Mesothelial cell of epicardium (in vitro differentiated cells): Measurements from ENCODE around the gene C6orf89. TPM values are rescaled to one million over a fixed set of nuclear protein-coding genes. Genes with fewer than 3 reads are reported as not detected.

Experiments
- DNase-seq, 2 experiments: peaks; one replicate each; pipeline ENCODE4 v3.0.0; 2021; ENCODE audit warnings: low spot score in 2 of 2; ENCODE audit not compliant: unreplicated experiment in 2 of 2
- H3K27ac Mint-ChIP-seq: 2 replicates; pipeline ENCODE4 v1.8.0; 2021; ENCODE audit warnings: mixed read lengths
- H3K27me3 Mint-ChIP-seq: 2 replicates; pipeline ENCODE4 v1.8.0; 2021; ENCODE audit warnings: low read depth, mixed read lengths
- H3K36me3 Mint-ChIP-seq: 2 replicates; pipeline ENCODE4 v1.8.0; 2021; ENCODE audit warnings: mixed read lengths
- H3K4me1 Mint-ChIP-seq: 2 replicates; pipeline ENCODE4 v1.8.0; 2021; ENCODE audit warnings: mixed read lengths
- H3K4me3 Mint-ChIP-seq: 2 replicates; pipeline ENCODE4 v1.8.0; 2021; ENCODE audit warnings: mild to moderate bottlenecking, moderate library complexity, mixed read lengths
- H3K9me3 Mint-ChIP-seq: 2 replicates; pipeline ENCODE4 v1.8.0; 2021; ENCODE audit warnings: mixed read lengths
- total RNA-seq: library from RNA; stranded (reverse); gene quantifications from 3 replicates; pipeline ENCODE4 v1.2.1, GENCODE V29; 2021
- TF ChIP-seq, protein P1 (sequence below): fragments of 200-600 bp; sonication (generic); IDR thresholded peaks from one replicate; pipeline ENCODE4 v1.5.0; 2021; ENCODE audit warnings: antibody characterized with exemption; ENCODE audit not compliant: unreplicated experiment

The C6orf89 gene
- total RNA-seq, 1 donor from 2014 or later: 39.7 TPM

DNA sequence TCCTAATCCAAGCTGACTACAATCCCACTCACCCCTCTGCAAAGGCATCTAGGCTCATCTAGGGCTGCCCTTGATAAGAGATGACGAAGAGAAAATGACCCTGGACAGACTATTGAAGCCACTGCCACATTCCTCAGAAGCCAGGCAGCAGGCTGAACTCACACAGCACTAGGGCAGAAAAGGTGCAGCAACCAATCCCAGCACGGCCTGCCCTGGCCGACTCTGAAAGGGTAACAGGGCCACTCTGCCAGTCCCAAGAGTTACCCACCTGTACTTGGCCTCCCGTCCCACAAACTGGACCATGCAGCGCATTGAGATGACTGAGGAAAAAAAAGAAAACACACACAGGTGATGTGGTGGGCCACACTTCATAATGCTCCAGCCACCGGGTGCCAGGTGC, 91.2 kb downstream of the C6orf89 start:
- Mint-ChIP-seq H3K27ac (no peak overlapping the region), H3K9me3 (no peaks in the 10 kb centered on the region)
- no peak for DNase-seq

DNA sequence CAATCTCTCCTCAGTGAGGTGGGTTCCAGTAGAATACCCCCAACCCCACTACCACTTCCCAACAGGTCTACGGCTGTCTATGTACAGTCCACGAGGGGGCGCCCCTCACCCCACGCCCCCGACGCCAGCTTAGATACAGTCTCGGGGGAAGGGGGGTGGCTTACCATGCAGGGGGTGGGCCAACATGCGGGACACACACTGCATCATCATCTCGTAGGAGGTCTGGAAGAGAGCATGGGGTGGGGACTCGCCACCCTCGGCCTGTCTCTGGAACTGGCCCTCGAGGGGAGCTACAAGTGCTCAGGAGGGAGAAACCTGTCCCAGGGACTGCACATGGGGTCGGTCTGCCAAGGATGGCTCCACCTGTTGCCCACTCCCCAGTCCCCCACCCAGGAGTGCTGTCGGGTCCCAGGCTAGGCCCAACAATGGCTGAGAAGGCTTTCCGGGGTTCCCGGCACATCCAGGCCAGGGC, 91.8 kb downstream of the C6orf89 start:
- Mint-ChIP-seq H3K27me3 (no peaks in the 10 kb centered on the region), H3K4me3 (no peak overlapping the region), H3K36me3 (peaks cover 22% of the 10 kb centered on the region), H3K27ac (no peak overlapping the region), H3K9me3 (no peaks in the 10 kb centered on the region), H3K4me1 (peaks cover 32% of the 10 kb centered on the region)
- TF ChIP-seq, protein P1, sequence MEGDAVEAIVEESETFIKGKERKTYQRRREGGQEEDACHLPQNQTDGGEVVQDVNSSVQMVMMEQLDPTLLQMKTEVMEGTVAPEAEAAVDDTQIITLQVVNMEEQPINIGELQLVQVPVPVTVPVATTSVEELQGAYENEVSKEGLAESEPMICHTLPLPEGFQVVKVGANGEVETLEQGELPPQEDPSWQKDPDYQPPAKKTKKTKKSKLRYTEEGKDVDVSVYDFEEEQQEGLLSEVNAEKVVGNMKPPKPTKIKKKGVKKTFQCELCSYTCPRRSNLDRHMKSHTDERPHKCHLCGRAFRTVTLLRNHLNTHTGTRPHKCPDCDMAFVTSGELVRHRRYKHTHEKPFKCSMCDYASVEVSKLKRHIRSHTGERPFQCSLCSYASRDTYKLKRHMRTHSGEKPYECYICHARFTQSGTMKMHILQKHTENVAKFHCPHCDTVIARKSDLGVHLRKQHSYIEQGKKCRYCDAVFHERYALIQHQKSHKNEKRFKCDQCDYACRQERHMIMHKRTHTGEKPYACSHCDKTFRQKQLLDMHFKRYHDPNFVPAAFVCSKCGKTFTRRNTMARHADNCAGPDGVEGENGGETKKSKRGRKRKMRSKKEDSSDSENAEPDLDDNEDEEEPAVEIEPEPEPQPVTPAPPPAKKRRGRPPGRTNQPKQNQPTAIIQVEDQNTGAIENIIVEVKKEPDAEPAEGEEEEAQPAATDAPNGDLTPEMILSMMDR: no peak
- DNase-seq: no peak

More for the DNA sequence above, 91.2 kb downstream of the C6orf89 start:
- Mint-ChIP-seq H3K4me3 (no peak overlapping the region), H3K4me1 (peaks cover 30% of the 10 kb centered on the region), H3K36me3 (peaks cover 26% of the 10 kb centered on the region), H3K27me3 (no peaks in the 10 kb centered on the region)
- TF ChIP-seq, protein P1: no peak

Other genes with a start within 250 kb of the C6orf89 start
- 54.1 to 57.1 TPM (median 55.2 TPM) in 3 replicates for gene CDKN1A, start 207.2 kb upstream of the C6orf89 start, total RNA-seq
- 0.07 to 0.16 TPM in 2 of 3 replicates, not detected in the other for gene RAB44, start 188.1 kb upstream of the C6orf89 start, total RNA-seq
- 0.51 to 1.7 TPM (median 1.2 TPM) in 3 replicates for gene CPNE5, start 46.5 kb upstream of the C6orf89 start, total RNA-seq
- 32.7 to 34.3 TPM (median 34.2 TPM) in 3 replicates for gene PPIL1, start 11.1 kb upstream of the C6orf89 start, total RNA-seq
- not detected in 3 replicates for gene PI16, start 68.8 kb downstream of the C6orf89 start, total RNA-seq
- gene MTCH1, start 100.2 kb downstream of the C6orf89 start, total RNA-seq: 148 to 153 TPM (median 151 TPM) in 3 replicates
- gene FGD2, start 119.7 kb downstream of the C6orf89 start, total RNA-seq: not detected in 3 replicates